Mammary epithelial cell (primary cell): ENCODE results near the gene MKLN1.

Experiments
- CTCF ChIP-seq, 2 donors: IDR thresholded peaks in 1 of 2; conservative IDR thresholded peaks in 1 of 2; 2 replicates each; pipeline ENCODE4 v1.5.1; 2011 to 2012; ENCODE audit warnings: inconsistent platforms in 2 of 2, low read length in 2 of 2, mild to moderate bottlenecking in 2 of 2, control low read depth in 1 of 2, low read depth in 1 of 2; ENCODE audit not compliant: insufficient read depth in 1 of 2; ENCODE audit errors: extremely low read depth in 1 of 2
- EZH2 ChIP-seq: IDR thresholded peaks from 2 replicates; pipeline ENCODE4 v1.6.1; 2012; ENCODE audit warnings: low read length, inconsistent platforms, borderline replicate concordance

GRCh38 chr7:131503639-131504038 is 176.0 kb downstream of the MKLN1 start:
- no peak for TF ChIP-seq CTCF (conservative IDR thresholded peaks at IDR 0.05 in 1 of 2, IDR thresholded peaks at IDR 0.05 in 1 of 2; ENCODE audit: extremely low read depth in 1 of 2, insufficient read depth in 1 of 2, low read depth in 1 of 2, low read length in 2 of 2)
- TF ChIP-seq EZH2: no peak
